Glutamatergic neuron (in vitro differentiated cells): ENCODE data around the gene KIF25. TPM values are rescaled to one million over a fixed set of nuclear protein-coding genes. Genes with fewer than 3 reads are reported as not detected.

ENCODE experiments used
- DNase-seq: peaks from one replicate; pipeline ENCODE4 v3.0.0; 2022
- H3K27ac Mint-ChIP-seq: one replicate; pipeline ENCODE4 v1.8.0; 2020; ENCODE audit warnings: mild to moderate bottlenecking, mixed read lengths, inconsistent platforms; ENCODE audit not compliant: unreplicated experiment
- H3K27me3 Mint-ChIP-seq: one replicate; pipeline ENCODE4 v1.8.0; 2020; ENCODE audit warnings: mild to moderate bottlenecking, moderate library complexity, mixed read lengths, inconsistent platforms; ENCODE audit not compliant: unreplicated experiment
- H3K36me3 Mint-ChIP-seq: one replicate; pipeline ENCODE4 v1.8.0; 2020; ENCODE audit warnings: mild to moderate bottlenecking, mixed read lengths, inconsistent platforms; ENCODE audit not compliant: unreplicated experiment
- H3K4me1 Mint-ChIP-seq: one replicate; pipeline ENCODE4 v1.8.0; 2020; ENCODE audit warnings: mild to moderate bottlenecking, low read depth, mixed read lengths, inconsistent platforms; ENCODE audit not compliant: unreplicated experiment
- H3K4me3 Mint-ChIP-seq: one replicate; pipeline ENCODE4 v1.8.0; 2020; ENCODE audit warnings: mild to moderate bottlenecking, mixed read lengths, inconsistent platforms; ENCODE audit not compliant: unreplicated experiment
- H3K9me3 Mint-ChIP-seq: one replicate; pipeline ENCODE4 v1.8.0; 2020; ENCODE audit warnings: mild to moderate bottlenecking, moderate library complexity, mixed read lengths, inconsistent platforms; ENCODE audit not compliant: unreplicated experiment
- total RNA-seq: library from RNA; stranded (reverse); fragmentation: NEBNext Ultra II Directional; extraction: Animal tissue kit (Norgen Biotek cat#: 25700); gene quantifications from one replicate; pipeline ENCODE4 v1.2.1, GENCODE V29; 2021; ENCODE audit not compliant: unreplicated experiment
- TF ChIP-seq, protein P1 (sequence below): fragments of 200-600 bp; sonication (generic); IDR thresholded peaks from one replicate; pipeline ENCODE4 v1.5.0; 2021; ENCODE audit not compliant: partially characterized antibody, unreplicated experiment

Gene KIF25
- total RNA-seq, 1 donor from 2014 or later = not detected

GRCh38 chr6:168051648-168052047 is 54.2 kb downstream of the KIF25 start:
- no peak for DNase-seq
- TF ChIP-seq, protein P1, sequence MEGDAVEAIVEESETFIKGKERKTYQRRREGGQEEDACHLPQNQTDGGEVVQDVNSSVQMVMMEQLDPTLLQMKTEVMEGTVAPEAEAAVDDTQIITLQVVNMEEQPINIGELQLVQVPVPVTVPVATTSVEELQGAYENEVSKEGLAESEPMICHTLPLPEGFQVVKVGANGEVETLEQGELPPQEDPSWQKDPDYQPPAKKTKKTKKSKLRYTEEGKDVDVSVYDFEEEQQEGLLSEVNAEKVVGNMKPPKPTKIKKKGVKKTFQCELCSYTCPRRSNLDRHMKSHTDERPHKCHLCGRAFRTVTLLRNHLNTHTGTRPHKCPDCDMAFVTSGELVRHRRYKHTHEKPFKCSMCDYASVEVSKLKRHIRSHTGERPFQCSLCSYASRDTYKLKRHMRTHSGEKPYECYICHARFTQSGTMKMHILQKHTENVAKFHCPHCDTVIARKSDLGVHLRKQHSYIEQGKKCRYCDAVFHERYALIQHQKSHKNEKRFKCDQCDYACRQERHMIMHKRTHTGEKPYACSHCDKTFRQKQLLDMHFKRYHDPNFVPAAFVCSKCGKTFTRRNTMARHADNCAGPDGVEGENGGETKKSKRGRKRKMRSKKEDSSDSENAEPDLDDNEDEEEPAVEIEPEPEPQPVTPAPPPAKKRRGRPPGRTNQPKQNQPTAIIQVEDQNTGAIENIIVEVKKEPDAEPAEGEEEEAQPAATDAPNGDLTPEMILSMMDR = no peak
- Mint-ChIP-seq H3K36me3 (no peaks in the 10 kb centered on the region), H3K9me3 (peaks cover 5% of the 10 kb centered on the region), H3K27ac (no peak overlapping the region), H3K27me3 (no peaks in the 10 kb centered on the region), H3K4me1 (no peaks in the 10 kb centered on the region), H3K4me3 (no peak overlapping the region)

GRCh38 chr6:168052291-168052891 is 54.9 kb downstream of the KIF25 start:
- TF ChIP-seq, protein P1 = no peak
- no peak overlapping the region for H3K27ac Mint-ChIP-seq
- no peaks in the 10 kb centered on the region for H3K27me3 Mint-ChIP-seq
- no peaks in the 10 kb centered on the region for H3K36me3 Mint-ChIP-seq
- H3K4me1 Mint-ChIP-seq = no peaks in the 10 kb centered on the region
- no peak overlapping the region for H3K4me3 Mint-ChIP-seq
- H3K9me3 Mint-ChIP-seq = peaks cover 5% of the 10 kb centered on the region
- DNase-seq = no peak

- Mint-ChIP-seq H3K4me3 (no peak overlapping the region), H3K27me3 (no peaks in the 10 kb centered on the region), H3K36me3 (no peaks in the 10 kb centered on the region), H3K4me1 (no peaks in the 10 kb centered on the region), H3K27ac (no peak overlapping the region), H3K9me3 (peaks cover 4% of the 10 kb centered on the region)
- TF ChIP-seq, protein P1 = no peak
- no peak for DNase-seq
Observed at GRCh38 chr6:168053086-168053956, 55.9 kb downstream of the KIF25 start.

- TF ChIP-seq, protein P1 = no peak
- no peak for DNase-seq
- Mint-ChIP-seq H3K4me1 (no peaks in the 10 kb centered on the region), H3K9me3 (peaks cover 3% of the 10 kb centered on the region), H3K27ac (no peak overlapping the region), H3K36me3 (no peaks in the 10 kb centered on the region), H3K4me3 (no peak overlapping the region), H3K27me3 (no peaks in the 10 kb centered on the region)
Observed at GRCh38 chr6:168053957-168054471, 56.5 kb downstream of the KIF25 start.
